HCEC 1CT (cell line): ENCODE data around the gene MAN2A1.
"Not testable (repeated sequence)": the region's sequence is repeated elsewhere in the genome, so short reads cannot be mapped to it uniquely, and the experiment has no call there.

Experiments used
- DNase-seq: peaks from one replicate; pipeline ENCODE4 v3.0.0-alpha.2; 2017

MAN2A1 gene

DNA sequence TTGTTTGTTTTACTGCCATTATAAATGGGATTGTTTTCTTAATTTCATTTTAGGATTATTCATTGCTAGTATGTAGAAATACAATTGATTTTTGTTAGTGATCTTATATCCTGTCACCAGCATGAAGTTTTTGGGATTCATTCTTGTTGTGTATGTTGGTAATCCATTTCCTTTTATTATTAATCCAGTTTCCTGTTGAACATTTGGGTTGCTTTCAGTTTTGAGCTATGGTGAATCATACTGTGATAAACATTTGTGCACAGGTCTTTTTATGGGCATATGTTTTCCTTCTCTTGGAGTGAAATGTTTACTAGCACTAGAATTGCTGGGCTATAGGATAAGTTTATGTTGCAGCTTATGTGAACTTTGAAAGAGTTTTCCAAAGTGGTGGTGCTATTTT lies 69.6 kb downstream of the MAN2A1 start:
- DNase-seq: peak; percentile 75

DNA sequence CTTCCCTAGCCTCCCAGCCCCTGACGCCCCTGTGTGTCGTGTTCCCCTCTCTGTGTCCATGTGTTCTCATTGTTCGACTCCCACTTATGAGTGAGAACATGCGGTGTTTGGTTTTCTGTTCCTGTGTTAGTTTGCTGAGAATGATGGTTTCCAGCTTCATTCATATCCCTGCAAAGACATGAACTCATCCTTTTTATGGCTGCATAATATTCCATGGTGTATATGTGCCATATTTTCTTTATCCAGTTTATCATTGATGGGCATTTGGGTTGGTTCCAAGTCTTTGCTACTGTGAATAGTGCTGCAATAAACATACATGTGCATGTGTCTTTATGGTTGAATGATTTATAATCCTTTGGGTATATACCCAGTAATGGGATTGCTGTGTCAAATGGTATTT lies 70.4 kb downstream of the MAN2A1 start:
- not testable (repeated sequence) for DNase-seq

DNA sequence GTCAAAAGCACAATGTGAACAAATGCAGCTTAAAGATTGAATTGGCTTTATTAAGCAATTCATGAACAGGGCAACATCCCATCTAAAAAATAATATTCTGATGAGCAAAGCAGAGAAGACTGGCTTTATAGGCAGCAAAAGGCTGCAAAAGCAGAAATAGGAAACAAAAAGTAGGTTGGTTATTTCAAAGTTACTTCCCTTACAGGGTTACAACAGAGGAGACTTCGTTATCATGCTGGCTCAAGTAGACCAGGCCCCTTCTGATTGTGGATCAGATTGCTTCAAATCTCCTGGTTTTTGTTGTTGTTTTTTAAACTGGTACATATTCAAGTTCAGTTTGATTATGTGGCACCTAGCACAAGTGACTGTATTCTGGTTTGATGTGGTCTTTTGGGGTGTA lies 73.1 kb downstream of the MAN2A1 start:
- no peak for DNase-seq

- DNase-seq: no peak
These were observed 77.7 kb downstream of the MAN2A1 start for GRCh38 chr5:109767184-109767995.

DNA sequence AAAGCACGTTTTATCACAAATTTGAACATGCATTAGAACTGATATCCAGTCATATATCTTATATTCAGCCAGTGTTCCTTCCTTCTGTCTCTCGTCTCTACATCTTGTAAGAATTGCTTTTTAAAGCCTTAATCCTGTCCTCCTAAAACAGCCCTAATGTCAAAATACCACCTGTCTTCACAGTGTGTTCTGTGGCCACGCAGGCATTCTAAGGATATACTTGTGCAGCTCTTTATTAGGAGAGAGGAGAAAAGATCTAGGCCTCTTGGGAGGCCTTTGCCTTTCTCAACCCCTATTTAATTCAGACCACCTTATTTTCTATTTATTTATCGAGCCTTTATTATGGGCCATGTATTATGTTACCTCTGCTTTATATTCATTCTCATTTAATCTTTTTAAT lies 78.3 kb downstream of the MAN2A1 start:
- no peak for DNase-seq

- DNase-seq: no peak
These were observed 80.0 kb downstream of the MAN2A1 start for GRCh38 chr5:109769597-109770291.

GRCh38 chr5:109775130-109775529 lies 85.4 kb downstream of the MAN2A1 start:
- DNase-seq: no peak

DNA sequence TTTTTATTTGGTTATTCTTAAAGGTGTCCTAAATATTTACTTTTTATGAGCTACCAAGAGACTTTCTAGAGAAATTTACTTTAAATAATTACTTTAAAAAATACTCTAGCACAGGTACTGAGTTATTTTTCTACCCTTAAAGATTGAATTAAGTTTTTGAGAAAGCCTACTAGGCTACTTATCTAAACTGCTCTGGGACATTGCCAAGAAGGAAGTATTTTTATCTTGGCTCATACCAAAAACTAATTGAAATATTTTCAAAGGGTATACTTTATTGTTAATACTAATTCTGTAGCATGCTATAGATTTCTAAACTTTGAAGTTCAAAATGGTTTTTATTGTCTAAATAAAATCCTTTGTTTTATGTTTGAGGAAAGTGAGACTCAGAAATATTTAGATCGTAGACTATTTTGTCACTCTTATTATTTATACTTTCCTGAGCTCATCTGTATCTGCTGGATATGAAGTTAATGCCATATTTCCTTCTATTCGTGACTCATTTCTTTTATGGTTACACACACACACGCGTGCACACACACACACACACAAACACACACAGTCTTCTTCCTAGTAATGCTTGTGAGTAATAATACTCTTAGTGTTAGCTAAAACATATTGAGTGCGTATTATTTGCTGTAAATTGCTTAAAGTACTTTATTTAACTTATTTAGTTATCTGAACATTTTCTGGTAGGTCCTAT lies 89.5 kb downstream of the MAN2A1 start:
- DNase-seq: no peak

GRCh38 chr5:109784687-109785086 lies 95.0 kb downstream of the MAN2A1 start:
- DNase-seq: no peak

DNA sequence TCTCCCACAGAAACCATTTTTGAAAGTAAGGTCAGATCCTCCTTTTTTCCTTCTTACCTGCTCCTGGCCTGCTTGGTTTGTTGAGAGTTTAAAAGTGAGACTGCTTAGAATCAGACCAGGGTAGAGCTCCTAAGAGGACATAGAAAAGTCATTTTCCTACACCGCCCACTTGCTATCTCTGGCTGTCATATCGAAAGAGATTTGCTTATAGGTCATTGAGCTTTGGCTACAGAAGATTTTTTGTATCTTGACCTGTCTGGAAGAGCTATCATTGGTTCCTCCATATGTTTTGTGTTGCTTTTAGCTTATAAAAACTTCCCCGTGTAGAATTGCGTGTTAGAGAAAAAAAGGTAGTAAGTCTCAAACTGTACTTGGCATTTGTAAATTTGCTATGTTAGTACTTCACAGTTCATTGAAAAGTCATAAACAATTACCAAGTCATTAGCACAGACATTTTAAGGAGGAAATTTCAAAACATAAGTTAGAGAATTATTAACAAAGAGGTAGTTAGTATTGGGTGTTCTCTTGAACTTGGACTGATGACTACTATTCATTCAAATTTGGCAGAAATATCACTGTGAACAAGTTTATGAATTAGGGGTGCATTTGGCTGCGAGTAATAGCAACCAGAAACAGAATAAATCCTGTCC lies 96.6 kb downstream of the MAN2A1 start:
- no peak for DNase-seq

- DNase-seq: no peak
These were observed 98.9 kb downstream of the MAN2A1 start for GRCh38 chr5:109788596-109788995.

DNA sequence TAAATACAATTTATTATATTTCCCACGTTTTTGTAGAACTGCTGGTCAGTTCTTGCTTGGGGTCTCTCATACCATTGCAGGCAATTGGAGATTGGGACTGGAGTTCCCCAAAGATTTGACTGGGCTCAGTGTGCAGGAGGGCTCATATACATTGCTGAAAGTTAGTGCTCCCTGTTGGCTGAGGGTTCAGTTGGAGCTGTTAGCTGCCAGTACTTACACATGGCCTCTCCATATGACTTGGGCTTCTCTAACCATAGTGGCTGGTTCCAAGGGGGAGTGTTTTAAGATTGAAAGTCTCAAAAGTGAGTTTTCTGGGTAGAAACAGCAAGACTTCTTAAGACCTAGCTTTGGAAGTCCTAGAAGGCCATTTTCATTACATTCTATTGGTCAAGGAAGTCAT lies 102.9 kb downstream of the MAN2A1 start:
- no peak for DNase-seq

- DNase-seq: no peak
These were observed 114.1 kb downstream of the MAN2A1 start for GRCh38 chr5:109803854-109804253.

- DNase-seq: peak; percentile 30
These were observed 115.7 kb downstream of the MAN2A1 start for GRCh38 chr5:109805472-109805871.

- DNase-seq: no peak
These were observed 116.2 kb downstream of the MAN2A1 start for GRCh38 chr5:109805883-109806282.

- no peak for DNase-seq
These were observed 123.0 kb downstream of the MAN2A1 start for GRCh38 chr5:109812698-109813097.

GRCh38 chr5:109816732-109817131 lies 127.0 kb downstream of the MAN2A1 start:
- no peak for DNase-seq

DNA sequence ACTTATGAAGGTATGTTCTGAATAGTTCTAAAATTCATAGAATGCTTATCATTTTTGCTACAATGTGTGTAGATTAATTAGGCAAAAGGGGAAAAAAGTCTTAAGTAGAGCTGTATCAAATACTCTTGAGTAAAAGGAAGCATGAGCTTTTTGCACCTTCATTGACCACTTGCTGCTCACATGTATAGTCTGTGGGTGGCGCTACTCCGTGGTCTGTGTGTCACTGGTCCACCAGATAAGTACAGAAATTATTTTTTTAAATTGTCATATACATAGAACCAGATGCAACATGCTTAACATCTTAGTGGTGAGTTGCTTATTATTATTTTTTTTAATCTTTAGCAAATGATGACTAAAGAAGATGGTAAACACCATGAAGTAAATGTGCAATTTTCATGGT lies 130.2 kb downstream of the MAN2A1 start:
- no peak for DNase-seq

DNA sequence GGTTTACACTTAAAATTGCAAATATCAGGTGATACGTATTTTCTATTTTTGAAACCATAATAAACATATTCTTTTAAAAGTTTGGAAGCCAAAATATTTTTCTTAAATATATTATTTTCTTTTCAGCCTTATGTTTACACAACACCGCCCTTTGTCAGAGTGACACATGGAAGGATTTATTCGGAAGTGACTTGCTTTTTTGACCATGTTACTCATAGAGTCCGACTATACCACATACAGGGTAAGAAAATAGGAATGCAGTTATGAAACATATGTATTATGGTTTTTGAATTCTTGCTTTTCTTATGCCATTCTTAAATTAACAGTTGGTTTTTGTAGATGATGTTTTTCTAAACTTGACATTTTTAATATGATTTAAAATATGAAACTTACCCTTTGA lies 133.9 kb downstream of the MAN2A1 start:
- peak; percentile 93 for DNase-seq

DNA sequence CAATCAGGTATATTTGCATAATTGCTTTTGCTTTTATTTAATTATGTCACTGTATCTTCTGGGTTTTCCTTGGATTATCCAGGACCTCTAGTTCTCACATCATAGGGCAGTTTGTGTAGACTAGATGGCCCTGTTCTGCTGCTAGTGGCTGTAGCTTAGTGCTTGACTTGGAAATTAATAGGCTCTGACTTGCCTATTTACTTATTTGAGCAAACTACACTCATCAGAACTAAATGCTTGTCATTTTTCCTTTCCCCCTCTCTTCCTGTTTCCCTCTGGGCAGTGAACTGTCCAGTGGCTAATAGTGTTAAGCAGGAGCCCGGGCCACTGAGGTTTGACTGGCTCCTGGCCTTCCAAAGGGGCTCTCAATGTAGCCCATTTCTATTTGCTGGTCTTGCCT lies 135.7 kb downstream of the MAN2A1 start:
- DNase-seq: peak; percentile 69

GRCh38 chr5:109826426-109826825 lies 136.7 kb downstream of the MAN2A1 start:
- peak; percentile 42 for DNase-seq

GRCh38 chr5:109829331-109829730 lies 139.6 kb downstream of the MAN2A1 start:
- DNase-seq: no peak

DNA sequence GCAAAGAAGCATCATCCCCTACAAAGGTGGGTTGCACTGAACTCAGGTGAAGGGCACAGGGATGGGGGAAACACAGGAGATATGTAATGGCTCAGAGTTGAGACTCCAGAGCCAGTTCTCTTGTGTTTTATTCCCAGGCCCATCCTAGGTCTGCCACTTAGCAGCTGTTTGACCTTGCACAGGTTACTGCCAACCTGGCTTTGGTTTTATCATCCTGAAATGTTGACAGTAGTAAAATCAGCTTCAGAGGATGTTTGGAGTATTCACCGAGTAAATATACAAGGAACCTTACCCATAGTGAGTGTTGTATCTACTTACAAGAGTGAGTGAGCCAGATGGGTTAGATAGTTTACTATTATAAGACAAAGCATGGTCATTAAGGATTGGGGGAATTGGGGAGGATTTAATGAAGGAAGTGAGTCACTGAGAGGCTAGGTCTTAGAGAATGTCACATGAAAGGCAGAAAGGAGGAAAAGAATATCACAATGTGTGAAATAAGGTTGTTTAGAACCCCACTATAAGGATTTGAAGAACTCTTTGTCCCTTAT lies 141.3 kb downstream of the MAN2A1 start:
- DNase-seq: peak; percentile 94
